Neural cell (in vitro differentiated cells): ENCODE data around the gene RBM19. TPM values are rescaled to one million over a fixed set of nuclear protein-coding genes. Genes with fewer than 3 reads are reported as not detected.

Source experiments
- H2AFZ ChIP-seq: fragments of 200-600, 300-800 bp; sonication (generic), shearing (Covaris generic); 2 replicates; pipeline ENCODE4 v1.6.0; 2014; ENCODE audit warnings: low read depth, mild to moderate bottlenecking, antibody characterized with exemption, low read length, moderate library complexity
- H3F3A ChIP-seq: fragments of 200-600 bp; shearing (Covaris generic); 2 replicates; pipeline ENCODE4 v1.6.1; 2016; ENCODE audit warnings: mild to moderate bottlenecking, moderate library complexity, mixed read lengths, antibody characterized with exemption, low read length; ENCODE audit not compliant: insufficient read depth, poor library complexity, severe bottlenecking
- H3K27ac ChIP-seq: fragments of 200-600, 300-800 bp; sonication (generic), shearing (Covaris generic); 2 replicates; pipeline ENCODE4 v1.5.1; 2014; ENCODE audit warnings: mild to moderate bottlenecking, low read length, moderate library complexity
- H3K27me3 ChIP-seq: fragments of 300-800, 200-600 bp; sonication (generic), shearing (Covaris generic); 2 replicates; pipeline ENCODE4 v1.6.0; 2014; ENCODE audit warnings: mild to moderate bottlenecking, low read depth, low read length, moderate library complexity; ENCODE audit not compliant: insufficient read depth
- H3K36me3 ChIP-seq: fragments of 300-800, 200-600 bp; sonication (generic), shearing (Covaris generic); 2 replicates; pipeline ENCODE4 v1.5.1; 2014; ENCODE audit warnings: mild to moderate bottlenecking, antibody characterized with exemption, low read length, moderate library complexity; ENCODE audit not compliant: insufficient read depth
- H3K4me2 ChIP-seq: fragments of 300-800, 200-600 bp; sonication (generic), shearing (Covaris generic); 2 replicates; pipeline ENCODE4 v1.6.0; 2014; ENCODE audit warnings: mild to moderate bottlenecking, low read length
- H3K4me3 ChIP-seq: fragments of 300-800, 200-600 bp; sonication (generic), shearing (Covaris generic); 2 replicates; pipeline ENCODE4 v1.5.1; 2014; ENCODE audit warnings: mild to moderate bottlenecking, low read length, moderate library complexity
- H3K79me2 ChIP-seq: fragments of 200-600 bp; shearing (Covaris generic); replicated peaks from 2 replicates; pipeline ENCODE4 v1.6.0; 2014; ENCODE audit warnings: mild to moderate bottlenecking, low read length, moderate library complexity; ENCODE audit not compliant: insufficient read depth
- H3K9ac ChIP-seq: fragments of 300-800, 200-600 bp; sonication (generic), shearing (Covaris generic); 2 replicates; pipeline ENCODE4 v1.6.1; 2016; ENCODE audit warnings: mild to moderate bottlenecking, low read length, mixed read lengths
- H3K9me2 ChIP-seq: fragments of 200-600 bp; shearing (Covaris generic); 2 replicates; pipeline ENCODE4 v1.6.1; 2016; ENCODE audit warnings: mild to moderate bottlenecking, low read length, mixed read lengths; ENCODE audit not compliant: insufficient read depth
- H3K9me3 ChIP-seq: fragments of 200-600, 300-800 bp; sonication (generic), shearing (Covaris generic); 2 replicates; pipeline ENCODE4 v1.6.1; 2016; ENCODE audit warnings: mild to moderate bottlenecking, mixed run types, low read length, moderate library complexity, mixed read lengths
- H4K20me1 ChIP-seq: fragments of 200-600 bp; shearing (Covaris generic); 2 replicates; pipeline ENCODE4 v1.6.1; 2016; ENCODE audit warnings: mild to moderate bottlenecking, mixed run types; ENCODE audit not compliant: insufficient read depth
- EP300 ChIP-seq: fragments of 450-650 bp; conservative IDR thresholded peaks from 2 replicates; pipeline ENCODE4 v1.6.1; 2014; ENCODE audit warnings: antibody characterized with exemption, mild to moderate bottlenecking, moderate library complexity; ENCODE audit not compliant: poor library complexity, severe bottlenecking
- EZH2 ChIP-seq: fragments of 200-600, 300-800 bp; shearing (Covaris generic), sonication (generic); IDR thresholded peaks from 2 replicates; pipeline ENCODE4 v1.6.1; 2014; ENCODE audit warnings: antibody characterized with exemption, low read length, borderline replicate concordance, mild to moderate bottlenecking; ENCODE audit not compliant: insufficient read depth, poor library complexity, severe bottlenecking
- MXI1 ChIP-seq: fragments of 450-650 bp; conservative IDR thresholded peaks from 2 replicates; pipeline ENCODE4 v1.6.1; 2014; ENCODE audit warnings: antibody characterized with exemption, mild to moderate bottlenecking; ENCODE audit not compliant: poor library complexity, severe bottlenecking
- POLR2AphosphoS5 ChIP-seq: IDR thresholded peaks from 2 replicates; pipeline ENCODE4 v1.6.1; 2012
- RAD21 ChIP-seq: fragments of 450-650 bp; conservative IDR thresholded peaks from 2 replicates; pipeline ENCODE4 v1.6.1; 2014; ENCODE audit warnings: antibody characterized with exemption, mild to moderate bottlenecking, moderate library complexity
- SMC3 ChIP-seq: fragments of 450-650 bp; conservative IDR thresholded peaks from 2 replicates; pipeline ENCODE4 v1.6.1; 2014; ENCODE audit warnings: antibody characterized with exemption, mild to moderate bottlenecking, moderate library complexity; ENCODE audit not compliant: poor library complexity
- TAF1 ChIP-seq: IDR thresholded peaks from 2 replicates; pipeline ENCODE4 v1.6.1; 2012; ENCODE audit warnings: low read depth
- polyA plus RNA-seq: library from polyadenylated mRNA; depleted of rRNA; stranded (reverse); fragments of >200 nt; gene quantifications from 2 replicates; pipeline ENCODE4 v1.2.3, GENCODE V29; 2014
- TF ChIP-seq, protein P1 (sequence below): fragments of 450-650 bp; IDR thresholded peaks from 2 replicates; pipeline ENCODE4 v1.5.1; 2014; ENCODE audit warnings: antibody characterized with exemption, mild to moderate bottlenecking, moderate library complexity; ENCODE audit not compliant: poor library complexity, severe bottlenecking
- TF ChIP-seq, protein P2 (sequence below): IDR thresholded peaks from 2 replicates; pipeline ENCODE4 v1.6.1; 2012; ENCODE audit warnings: borderline replicate concordance

The RBM19 gene
- polyA plus RNA-seq, 1 donor from 2014 or later = 14.2 TPM

DNA sequence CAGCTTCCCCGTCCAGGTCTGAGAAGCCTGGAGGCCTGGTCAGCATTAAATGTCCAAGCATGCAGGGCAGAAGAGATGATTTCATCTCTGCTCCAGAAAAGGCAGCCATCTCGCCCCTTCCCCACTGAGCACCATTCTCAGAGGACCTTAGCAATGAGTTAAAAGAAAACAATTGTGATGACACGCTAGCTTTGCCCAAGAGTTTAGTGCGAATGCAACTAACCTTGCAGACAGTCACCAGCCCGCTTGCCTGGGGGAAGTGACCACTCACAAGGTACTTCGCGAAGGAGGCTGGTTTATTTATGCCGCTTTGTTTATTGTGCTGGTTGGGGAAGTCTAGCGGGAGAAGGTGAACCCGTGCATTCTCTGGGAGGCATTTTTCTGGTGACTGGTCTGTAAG, 170.7 kb downstream of the RBM19 start:
- Histone ChIP-seq H3K36me3 (no peaks in the 10 kb centered on the region), H3K9me3 (no peaks in the 10 kb centered on the region), H4K20me1 (no peaks in the 10 kb centered on the region), H3K27ac (peak overlapping the region; percentile 93), H3K4me3 (no peak overlapping the region), H3K9me2 (no peaks in the 10 kb centered on the region), H3F3A (peaks cover 5% of the 10 kb centered on the region), H3K27me3 (no peaks in the 10 kb centered on the region), H3K9ac (peak overlapping the region; percentile 70), H3K4me2 (no peak overlapping the region), H2AFZ (no peak overlapping the region), H3K79me2 (no peaks in the 10 kb centered on the region)
- TF ChIP-seq TAF1 (no peak), EP300 (no peak), SMC3 (no peak), RAD21 (no peak), POLR2AphosphoS5 (no peak)
- TF ChIP-seq, protein P1, sequence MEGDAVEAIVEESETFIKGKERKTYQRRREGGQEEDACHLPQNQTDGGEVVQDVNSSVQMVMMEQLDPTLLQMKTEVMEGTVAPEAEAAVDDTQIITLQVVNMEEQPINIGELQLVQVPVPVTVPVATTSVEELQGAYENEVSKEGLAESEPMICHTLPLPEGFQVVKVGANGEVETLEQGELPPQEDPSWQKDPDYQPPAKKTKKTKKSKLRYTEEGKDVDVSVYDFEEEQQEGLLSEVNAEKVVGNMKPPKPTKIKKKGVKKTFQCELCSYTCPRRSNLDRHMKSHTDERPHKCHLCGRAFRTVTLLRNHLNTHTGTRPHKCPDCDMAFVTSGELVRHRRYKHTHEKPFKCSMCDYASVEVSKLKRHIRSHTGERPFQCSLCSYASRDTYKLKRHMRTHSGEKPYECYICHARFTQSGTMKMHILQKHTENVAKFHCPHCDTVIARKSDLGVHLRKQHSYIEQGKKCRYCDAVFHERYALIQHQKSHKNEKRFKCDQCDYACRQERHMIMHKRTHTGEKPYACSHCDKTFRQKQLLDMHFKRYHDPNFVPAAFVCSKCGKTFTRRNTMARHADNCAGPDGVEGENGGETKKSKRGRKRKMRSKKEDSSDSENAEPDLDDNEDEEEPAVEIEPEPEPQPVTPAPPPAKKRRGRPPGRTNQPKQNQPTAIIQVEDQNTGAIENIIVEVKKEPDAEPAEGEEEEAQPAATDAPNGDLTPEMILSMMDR = no peak
- TF ChIP-seq, protein P2, sequence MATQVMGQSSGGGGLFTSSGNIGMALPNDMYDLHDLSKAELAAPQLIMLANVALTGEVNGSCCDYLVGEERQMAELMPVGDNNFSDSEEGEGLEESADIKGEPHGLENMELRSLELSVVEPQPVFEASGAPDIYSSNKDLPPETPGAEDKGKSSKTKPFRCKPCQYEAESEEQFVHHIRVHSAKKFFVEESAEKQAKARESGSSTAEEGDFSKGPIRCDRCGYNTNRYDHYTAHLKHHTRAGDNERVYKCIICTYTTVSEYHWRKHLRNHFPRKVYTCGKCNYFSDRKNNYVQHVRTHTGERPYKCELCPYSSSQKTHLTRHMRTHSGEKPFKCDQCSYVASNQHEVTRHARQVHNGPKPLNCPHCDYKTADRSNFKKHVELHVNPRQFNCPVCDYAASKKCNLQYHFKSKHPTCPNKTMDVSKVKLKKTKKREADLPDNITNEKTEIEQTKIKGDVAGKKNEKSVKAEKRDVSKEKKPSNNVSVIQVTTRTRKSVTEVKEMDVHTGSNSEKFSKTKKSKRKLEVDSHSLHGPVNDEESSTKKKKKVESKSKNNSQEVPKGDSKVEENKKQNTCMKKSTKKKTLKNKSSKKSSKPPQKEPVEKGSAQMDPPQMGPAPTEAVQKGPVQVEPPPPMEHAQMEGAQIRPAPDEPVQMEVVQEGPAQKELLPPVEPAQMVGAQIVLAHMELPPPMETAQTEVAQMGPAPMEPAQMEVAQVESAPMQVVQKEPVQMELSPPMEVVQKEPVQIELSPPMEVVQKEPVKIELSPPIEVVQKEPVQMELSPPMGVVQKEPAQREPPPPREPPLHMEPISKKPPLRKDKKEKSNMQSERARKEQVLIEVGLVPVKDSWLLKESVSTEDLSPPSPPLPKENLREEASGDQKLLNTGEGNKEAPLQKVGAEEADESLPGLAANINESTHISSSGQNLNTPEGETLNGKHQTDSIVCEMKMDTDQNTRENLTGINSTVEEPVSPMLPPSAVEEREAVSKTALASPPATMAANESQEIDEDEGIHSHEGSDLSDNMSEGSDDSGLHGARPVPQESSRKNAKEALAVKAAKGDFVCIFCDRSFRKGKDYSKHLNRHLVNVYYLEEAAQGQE = no peak

DNA sequence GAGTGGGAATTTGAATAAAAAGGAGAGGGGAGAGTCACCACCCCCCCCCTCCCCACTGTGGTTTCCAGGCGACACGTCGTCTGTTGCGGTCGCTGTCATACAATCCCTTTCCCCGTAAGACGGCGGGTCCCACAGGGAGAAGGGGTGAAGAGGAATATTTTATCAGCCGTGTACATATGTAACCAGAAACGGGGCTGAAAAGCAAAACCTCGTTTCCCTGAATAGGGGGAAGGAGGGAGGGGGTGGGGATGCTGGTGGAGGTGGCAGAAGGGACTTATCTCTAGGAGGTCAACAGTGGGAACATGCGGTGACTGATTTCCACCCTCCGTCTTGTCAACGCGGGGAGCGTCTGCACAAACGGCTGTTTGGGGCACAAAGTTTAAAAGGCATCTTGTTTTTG, 171.4 kb downstream of the RBM19 start:
- no peaks in the 10 kb centered on the region for H3K9me2 ChIP-seq
- H3K9me3 ChIP-seq = no peaks in the 10 kb centered on the region
- H3F3A ChIP-seq = peaks cover 5% of the 10 kb centered on the region
- H3K27me3 ChIP-seq = no peaks in the 10 kb centered on the region
- H3K36me3 ChIP-seq = no peaks in the 10 kb centered on the region
- no peaks in the 10 kb centered on the region for H3K79me2 ChIP-seq
- no peak overlapping the region for H2AFZ ChIP-seq
- H3K9ac ChIP-seq = peak overlapping the region; percentile 70
- H3K4me3 ChIP-seq = peak overlapping the region; percentile 53
- H3K27ac ChIP-seq = peak overlapping the region; percentile 93
- peak; percentile 80 for TF ChIP-seq POLR2AphosphoS5
- no peak for TF ChIP-seq TAF1
- TF ChIP-seq RAD21 = peak; percentile 28
- TF ChIP-seq EZH2 = no peak
- TF ChIP-seq, protein P2 = peak; percentile 64
- peak; percentile 13 for TF ChIP-seq MXI1
- peak; percentile 87 for TF ChIP-seq EP300
- TF ChIP-seq, protein P1 = no peak
- no peak for TF ChIP-seq SMC3
- H4K20me1 ChIP-seq = no peaks in the 10 kb centered on the region
- no peak overlapping the region for H3K4me2 ChIP-seq
